IPS-20b (cell line): Measurements from ENCODE around the gene RTN4R.

Source experiments
- H3K27ac ChIP-seq: one replicate; pipeline ENCODE4 v1.5.1; 2013; ENCODE audit warnings: low read length
- H3K27me3 ChIP-seq: 2 replicates; pipeline ENCODE4 v1.6.1; 2013; ENCODE audit warnings: mild to moderate bottlenecking, low read length, inconsistent platforms; ENCODE audit not compliant: insufficient read depth
- H3K36me3 ChIP-seq: 2 replicates; pipeline ENCODE4 v1.6.1; 2013; ENCODE audit warnings: low read depth, mild to moderate bottlenecking, inconsistent platforms, low read length, moderate library complexity; ENCODE audit not compliant: insufficient read depth
- H3K4me1 ChIP-seq: 2 replicates; pipeline ENCODE4 v1.6.1; 2013; ENCODE audit warnings: mild to moderate bottlenecking, control low read depth, inconsistent platforms, low read length, moderate library complexity; ENCODE audit not compliant: insufficient read depth
- H3K4me3 ChIP-seq: 2 replicates; pipeline ENCODE4 v1.5.1; 2013; ENCODE audit warnings: mild to moderate bottlenecking, low read length, inconsistent platforms
- H3K9ac ChIP-seq: 2 replicates; pipeline ENCODE4 v1.6.1; 2013; ENCODE audit warnings: low read depth, mild to moderate bottlenecking, inconsistent platforms, low read length, moderate library complexity
- H3K9me3 ChIP-seq: 2 replicates; pipeline ENCODE4 v1.6.1; 2013; ENCODE audit warnings: mild to moderate bottlenecking, low read depth, low read length, inconsistent platforms; ENCODE audit not compliant: insufficient read depth

The RTN4R gene

GRCh38 chr22:20231514-20232236 is 36.4 kb downstream of the RTN4R start:
- Histone ChIP-seq H3K9me3 (no peaks in the 10 kb centered on the region), H3K36me3 (no peaks in the 10 kb centered on the region), H3K4me3 (no peak overlapping the region), H3K27me3 (no peaks in the 10 kb centered on the region), H3K27ac (no peak overlapping the region), H3K4me1 (no peaks in the 10 kb centered on the region), H3K9ac (no peak overlapping the region)

DNA sequence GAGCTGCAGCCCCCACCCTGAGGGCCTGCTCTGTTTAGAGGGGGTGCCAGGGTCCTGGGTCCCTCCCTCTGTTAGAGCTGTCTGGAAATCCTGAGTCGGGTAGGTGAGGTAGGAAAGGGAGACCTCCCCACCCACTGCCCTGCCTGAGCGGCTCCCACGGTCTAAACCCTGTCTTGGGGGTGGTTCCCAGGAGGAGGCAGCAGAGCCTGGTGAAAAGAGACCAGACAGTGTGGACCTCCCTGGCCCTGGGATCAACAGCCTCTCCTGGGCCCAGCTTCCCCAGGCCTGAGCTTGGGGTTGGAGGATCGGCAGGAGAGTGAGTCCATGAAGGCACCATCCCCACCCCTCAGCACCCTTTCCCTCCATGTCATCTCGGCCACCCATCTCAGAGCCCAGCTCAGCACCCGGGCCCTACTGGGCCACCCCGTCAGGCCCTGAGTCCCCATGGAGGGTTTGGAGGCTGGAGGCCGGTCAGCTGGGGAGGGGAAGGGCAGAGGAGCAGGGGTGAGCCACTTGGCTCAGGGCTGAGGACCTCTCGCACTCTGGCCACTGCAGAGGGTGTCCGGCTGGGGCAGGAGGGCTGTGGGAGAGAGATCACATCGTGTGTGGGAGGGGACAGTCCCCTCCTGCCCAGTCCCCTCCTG is 37.2 kb downstream of the RTN4R start:
- Histone ChIP-seq H3K4me3 (no peak overlapping the region), H3K36me3 (no peaks in the 10 kb centered on the region), H3K4me1 (no peaks in the 10 kb centered on the region), H3K27ac (no peak overlapping the region), H3K9ac (no peak overlapping the region), H3K27me3 (no peaks in the 10 kb centered on the region), H3K9me3 (no peaks in the 10 kb centered on the region)

- Histone ChIP-seq H3K4me1 (no peaks in the 10 kb centered on the region), H3K27ac (no peak overlapping the region), H3K9me3 (peaks cover under 1% of the 10 kb centered on the region; the same call in 1 of the 2 replicates), H3K4me3 (no peak overlapping the region), H3K36me3 (no peaks in the 10 kb centered on the region), H3K27me3 (no peaks in the 10 kb centered on the region), H3K9ac (no peak overlapping the region)
These were observed 38.0 kb downstream of the RTN4R start for GRCh38 chr22:20229916-20230775.

DNA sequence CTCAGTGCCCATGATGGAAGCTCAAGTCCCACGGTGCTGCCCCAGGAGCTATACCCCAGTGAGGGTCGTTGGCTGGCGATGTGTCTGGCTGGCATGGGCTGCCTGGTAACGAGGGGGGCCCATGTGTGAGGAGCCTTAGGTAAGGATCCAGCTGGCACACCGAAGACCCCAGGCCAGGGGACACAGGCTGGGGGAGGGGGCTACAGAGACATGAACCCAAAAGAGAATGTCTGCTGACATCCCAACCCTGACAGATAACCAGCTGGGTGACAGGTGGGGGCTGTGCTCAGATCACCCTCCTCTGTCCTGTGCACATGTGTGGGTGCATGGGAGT is 39.2 kb downstream of the RTN4R start:
- no peak overlapping the region for H3K4me3 ChIP-seq
- H3K27me3 ChIP-seq = no peaks in the 10 kb centered on the region

GRCh38 chr22:20228055-20228938 is 39.8 kb downstream of the RTN4R start:
- Histone ChIP-seq H3K9me3 (peaks cover 4% of the 10 kb centered on the region; the same call in 1 of the 2 replicates), H3K9ac (no peak overlapping the region), H3K4me3 (no peak overlapping the region), H3K27ac (no peak overlapping the region), H3K36me3 (no peaks in the 10 kb centered on the region), H3K27me3 (no peaks in the 10 kb centered on the region), H3K4me1 (no peaks in the 10 kb centered on the region)

More for the DNA sequence above, 39.2 kb downstream of the RTN4R start:
- Histone ChIP-seq H3K36me3 (no peaks in the 10 kb centered on the region), H3K27ac (no peak overlapping the region), H3K9me3 (peaks cover 4% of the 10 kb centered on the region; the same call in 1 of the 2 replicates), H3K4me1 (no peaks in the 10 kb centered on the region), H3K9ac (no peak overlapping the region)

DNA sequence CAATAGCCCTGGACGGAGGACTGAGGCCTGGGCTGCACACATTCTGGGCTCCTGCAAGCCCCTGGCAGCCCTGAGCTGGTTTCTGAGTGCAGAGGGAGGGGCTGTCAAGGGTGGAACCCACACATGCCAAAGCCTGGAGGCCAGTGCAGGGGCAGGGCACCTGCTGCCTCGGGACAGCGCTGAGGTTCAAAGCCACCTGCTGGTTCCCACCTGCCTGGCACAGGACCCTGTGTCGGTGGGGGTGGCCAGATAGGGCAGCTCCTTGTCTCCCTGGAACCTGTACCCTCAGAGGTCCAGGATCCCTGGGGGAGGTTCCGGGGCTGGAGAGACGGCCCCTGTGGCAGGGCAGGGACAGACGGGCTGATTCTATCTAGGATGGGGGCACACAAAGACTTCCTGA is 40.8 kb downstream of the RTN4R start:
- H3K9ac ChIP-seq = no peak overlapping the region
- no peaks in the 10 kb centered on the region for H3K4me1 ChIP-seq
- no peak overlapping the region for H3K27ac ChIP-seq
- no peaks in the 10 kb centered on the region for H3K27me3 ChIP-seq
- no peak overlapping the region for H3K4me3 ChIP-seq
- H3K36me3 ChIP-seq = no peaks in the 10 kb centered on the region
- H3K9me3 ChIP-seq = peaks cover 4% of the 10 kb centered on the region; the same call in 1 of the 2 replicates

- Histone ChIP-seq H3K9ac (no peak overlapping the region), H3K4me3 (no peak overlapping the region), H3K27me3 (no peaks in the 10 kb centered on the region), H3K9me3 (peaks cover 4% of the 10 kb centered on the region; the same call in 1 of the 2 replicates), H3K27ac (no peak overlapping the region), H3K4me1 (no peaks in the 10 kb centered on the region), H3K36me3 (no peaks in the 10 kb centered on the region)
These were observed 41.3 kb downstream of the RTN4R start for GRCh38 chr22:20226760-20227350.

GRCh38 chr22:20226077-20226716 is 41.9 kb downstream of the RTN4R start:
- Histone ChIP-seq H3K27ac (no peak overlapping the region), H3K36me3 (no peaks in the 10 kb centered on the region), H3K9me3 (peaks cover 4% of the 10 kb centered on the region; the same call in 1 of the 2 replicates), H3K27me3 (no peaks in the 10 kb centered on the region), H3K9ac (no peak overlapping the region), H3K4me1 (no peaks in the 10 kb centered on the region), H3K4me3 (no peak overlapping the region)

- Histone ChIP-seq H3K27me3 (no peaks in the 10 kb centered on the region), H3K27ac (no peak overlapping the region), H3K9me3 (peaks cover 4% of the 10 kb centered on the region; the same call in 1 of the 2 replicates), H3K4me3 (no peak overlapping the region), H3K4me1 (no peaks in the 10 kb centered on the region), H3K9ac (no peak overlapping the region), H3K36me3 (no peaks in the 10 kb centered on the region)
These were observed 42.5 kb downstream of the RTN4R start for GRCh38 chr22:20225693-20225966.

DNA sequence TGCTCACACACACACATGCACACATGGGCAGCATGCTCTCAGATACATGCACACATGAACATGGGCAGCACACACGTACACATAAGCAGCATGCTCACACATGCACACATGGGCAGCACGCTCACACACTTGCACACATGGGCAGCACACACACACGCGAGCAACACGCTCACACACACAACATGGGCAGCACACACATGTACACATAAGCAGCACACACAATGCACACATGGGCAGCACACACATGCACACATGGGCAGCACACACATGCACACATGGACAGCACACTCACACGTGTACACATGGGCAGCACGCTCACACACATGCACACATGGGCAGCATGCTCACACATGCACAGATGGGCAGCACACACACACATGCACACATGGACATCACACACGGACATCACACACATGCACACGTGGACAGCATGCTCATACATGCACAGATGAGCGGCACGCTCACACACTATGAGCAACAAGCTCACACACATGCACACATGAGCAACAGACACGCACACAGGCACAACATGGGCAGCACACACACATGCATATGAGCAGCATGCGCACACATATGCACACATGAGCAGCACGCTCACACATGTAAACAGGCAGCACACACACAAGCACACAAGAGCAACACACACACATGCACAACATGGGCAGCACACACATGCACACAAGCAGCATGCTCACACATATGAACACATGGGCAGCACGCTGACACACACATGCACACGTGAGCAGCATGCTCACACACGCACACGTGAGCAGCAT is 43.0 kb downstream of the RTN4R start:
- no peaks in the 10 kb centered on the region for H3K36me3 ChIP-seq
- H3K9ac ChIP-seq = no peak overlapping the region
- H3K4me1 ChIP-seq = no peaks in the 10 kb centered on the region
- H3K27ac ChIP-seq = no peak overlapping the region
- H3K4me3 ChIP-seq = no peak overlapping the region
- H3K9me3 ChIP-seq = peaks cover 4% of the 10 kb centered on the region; the same call in 1 of the 2 replicates
- H3K27me3 ChIP-seq = no peaks in the 10 kb centered on the region
